Nephron (organoid): ENCODE results near the gene PEX11B.
A peak's percentile ranks its signal among the peaks of the same experiment; 100 is the strongest.

ENCODE experiments used
- H3K27ac Mint-ChIP-seq, 3 experiments: 2 replicates each; pipeline ENCODE4 v1.8.0; 2020; ENCODE audit warnings: mixed read lengths in 3 of 3, mild to moderate bottlenecking in 2 of 3, moderate library complexity in 1 of 3
- H3K27me3 Mint-ChIP-seq: 2 replicates; pipeline ENCODE4 v1.8.0; 2021; ENCODE audit warnings: low read depth, mild to moderate bottlenecking, moderate library complexity, mixed read lengths
- H3K36me3 Mint-ChIP-seq: 2 replicates; pipeline ENCODE4 v1.8.0; 2020; ENCODE audit warnings: low read depth, mixed read lengths
- H3K4me1 Mint-ChIP-seq: 2 replicates; pipeline ENCODE4 v1.8.0; 2020; ENCODE audit warnings: mixed read lengths
- H3K4me3 Mint-ChIP-seq, 3 experiments: 2 replicates each; pipeline ENCODE4 v1.8.0; 2020; ENCODE audit warnings: mild to moderate bottlenecking in 3 of 3, mixed read lengths in 3 of 3, moderate library complexity in 2 of 3
- H3K9me3 Mint-ChIP-seq: 2 replicates; pipeline ENCODE4 v1.8.0; 2020; ENCODE audit warnings: mixed read lengths
- TF ChIP-seq, protein P1 (sequence below), 3 experiments: fragments of 200-600 bp; sonication (generic); IDR thresholded peaks; one replicate each; pipeline ENCODE4 v1.5.0; 2021; ENCODE audit warnings: antibody characterized with exemption in 3 of 3; ENCODE audit not compliant: unreplicated experiment in 3 of 3

PEX11B gene

DNA sequence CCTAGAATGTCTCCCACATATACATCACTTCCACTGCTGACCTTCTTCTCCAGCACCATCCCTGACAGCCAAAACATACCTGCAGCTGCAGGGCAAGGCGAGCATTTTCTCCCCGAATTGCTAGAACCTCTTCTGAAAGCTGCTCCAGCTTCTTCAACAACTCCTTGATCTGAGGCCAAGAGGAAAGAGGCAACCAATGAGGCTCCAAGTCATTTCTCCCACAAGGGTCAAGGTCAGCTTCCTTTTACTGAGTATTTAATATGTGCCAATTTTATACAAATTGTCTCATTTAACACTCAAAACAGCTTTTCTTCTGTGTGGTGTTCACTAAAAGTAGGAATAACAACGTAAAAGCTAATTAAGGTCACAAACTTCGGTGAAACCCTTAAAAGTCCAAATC is 50.3 kb downstream of the PEX11B start:
- Mint-ChIP-seq H3K27me3 (peaks cover 22% of the 10 kb centered on the region), H3K36me3 (peaks cover 5% of the 10 kb centered on the region), H3K4me1 (peaks cover 29% of the 10 kb centered on the region), H3K4me3 (no peak overlapping the region), H3K27ac (no peak overlapping the region), H3K9me3 (no peaks in the 10 kb centered on the region)
- TF ChIP-seq, protein P1, sequence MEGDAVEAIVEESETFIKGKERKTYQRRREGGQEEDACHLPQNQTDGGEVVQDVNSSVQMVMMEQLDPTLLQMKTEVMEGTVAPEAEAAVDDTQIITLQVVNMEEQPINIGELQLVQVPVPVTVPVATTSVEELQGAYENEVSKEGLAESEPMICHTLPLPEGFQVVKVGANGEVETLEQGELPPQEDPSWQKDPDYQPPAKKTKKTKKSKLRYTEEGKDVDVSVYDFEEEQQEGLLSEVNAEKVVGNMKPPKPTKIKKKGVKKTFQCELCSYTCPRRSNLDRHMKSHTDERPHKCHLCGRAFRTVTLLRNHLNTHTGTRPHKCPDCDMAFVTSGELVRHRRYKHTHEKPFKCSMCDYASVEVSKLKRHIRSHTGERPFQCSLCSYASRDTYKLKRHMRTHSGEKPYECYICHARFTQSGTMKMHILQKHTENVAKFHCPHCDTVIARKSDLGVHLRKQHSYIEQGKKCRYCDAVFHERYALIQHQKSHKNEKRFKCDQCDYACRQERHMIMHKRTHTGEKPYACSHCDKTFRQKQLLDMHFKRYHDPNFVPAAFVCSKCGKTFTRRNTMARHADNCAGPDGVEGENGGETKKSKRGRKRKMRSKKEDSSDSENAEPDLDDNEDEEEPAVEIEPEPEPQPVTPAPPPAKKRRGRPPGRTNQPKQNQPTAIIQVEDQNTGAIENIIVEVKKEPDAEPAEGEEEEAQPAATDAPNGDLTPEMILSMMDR (IDR thresholded peaks at IDR 0.05; ENCODE audit: unreplicated experiment in 3 of 3), result no peak

DNA sequence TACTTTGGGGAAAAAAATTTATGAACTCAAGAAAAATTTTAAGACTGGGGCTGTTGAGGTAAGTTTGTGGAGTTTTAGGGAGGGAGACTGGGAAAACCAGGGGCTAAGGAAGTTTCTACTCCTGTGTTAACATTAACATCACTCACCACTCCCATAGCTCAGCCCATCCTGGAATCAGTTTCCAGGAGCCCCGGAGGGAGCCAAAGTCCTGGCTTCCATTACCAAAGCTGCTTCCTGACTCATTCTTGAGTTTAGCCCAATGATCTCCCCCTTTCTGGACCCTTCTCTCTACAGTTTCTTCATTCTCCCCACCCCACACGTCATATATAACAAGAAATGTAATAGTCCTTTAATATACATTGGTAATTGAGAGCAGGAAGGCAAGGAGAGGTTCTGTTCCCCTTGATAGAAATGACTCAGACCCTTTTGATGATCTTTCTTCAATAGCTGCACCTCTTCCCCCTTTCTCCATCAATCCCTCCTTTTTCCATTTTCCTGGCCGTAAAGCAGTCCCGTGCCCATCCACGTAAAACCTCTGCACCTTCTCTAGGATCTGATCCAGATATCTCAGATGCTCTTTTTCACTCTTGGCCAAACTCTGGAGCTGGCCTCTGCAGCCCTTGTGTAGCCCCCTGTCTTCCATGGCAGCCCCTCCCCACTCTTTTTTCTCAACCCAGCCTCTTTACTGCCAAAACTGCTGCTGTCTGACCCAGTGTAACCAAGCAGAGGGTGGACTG is 55.1 kb downstream of the PEX11B start:
- H3K27ac Mint-ChIP-seq, result peak overlapping the region in 2 of 3 experiments; percentile 50 to 85
- H3K27me3 Mint-ChIP-seq, result peaks cover 3% of the 10 kb centered on the region
- peaks cover 8% of the 10 kb centered on the region for H3K4me1 Mint-ChIP-seq
- peaks cover 5% of the 10 kb centered on the region for H3K36me3 Mint-ChIP-seq
- H3K4me3 Mint-ChIP-seq, result peak overlapping the region in 1 of 3 experiments; percentile 64
- H3K9me3 Mint-ChIP-seq, result no peaks in the 10 kb centered on the region
- TF ChIP-seq, protein P1 (IDR thresholded peaks at IDR 0.05; ENCODE audit: unreplicated experiment in 3 of 3), result no peak
